Activated naive CD4-positive, alpha-beta T cell treated with anti-CD3 and anti-CD28 coated beads for 36 hours (primary cell): ENCODE data around the gene C2CD4B. TPM values are rescaled to one million over a fixed set of nuclear protein-coding genes. Genes with fewer than 3 reads are reported as not detected.

Source experiments
- CTCF ChIA-PET: fragments of 350-600 bp; sonication (Branson Sonifier 250); formaldehyde crosslinking; loops from one replicate; lab custom pipeline; 2021; ENCODE audit warnings: antibody characterized with exemption; lab: Charles Lee
- DNase-seq: peaks from one replicate; pipeline ENCODE4 v3.0.0-alpha.2; 2020
- H3K27ac Mint-ChIP-seq: one replicate; pipeline ENCODE4 v1.8.0; 2021; ENCODE audit warnings: mild to moderate bottlenecking, mixed read lengths
- H3K27me3 Mint-ChIP-seq: one replicate; pipeline ENCODE4 v1.8.0; 2021; ENCODE audit warnings: low read depth, mixed read lengths
- H3K36me3 Mint-ChIP-seq: one replicate; pipeline ENCODE4 v1.8.0; 2021; ENCODE audit warnings: low read depth, mixed read lengths
- H3K4me1 Mint-ChIP-seq: one replicate; pipeline ENCODE4 v1.8.0; 2021; ENCODE audit warnings: low read depth, mixed read lengths
- H3K4me3 Mint-ChIP-seq: one replicate; pipeline ENCODE4 v1.8.0; 2021; ENCODE audit warnings: mild to moderate bottlenecking, moderate library complexity, mixed read lengths
- H3K9me3 Mint-ChIP-seq: one replicate; pipeline ENCODE4 v1.8.0; 2021; ENCODE audit warnings: mixed read lengths
- intact Hi-C: fragments of 100-400 bp; cut with micrococcal nuclease; formaldehyde crosslinking; loops from one replicate; pipeline ENCODE4 v1.15.1; 2023
- total RNA-seq, 2 experiments: library from RNA; stranded (reverse); gene quantifications; one replicate each; pipeline ENCODE4 v1.2.3, GENCODE V29; 2021

Gene C2CD4B
- total RNA-seq, 2 experiments from 2014 or later, result 0.20 TPM; not detected in 1

GRCh38 chr15:62147149-62147548 lies 17.9 kb downstream of the C2CD4B start:
- no peaks in the 10 kb centered on the region for H3K27me3 Mint-ChIP-seq
- DNase-seq, result no peak
- peaks cover 24% of the 10 kb centered on the region for H3K4me1 Mint-ChIP-seq
- intact Hi-C loops, result no loop called here
- no peak overlapping the region for H3K27ac Mint-ChIP-seq
- no peaks in the 10 kb centered on the region for H3K9me3 Mint-ChIP-seq
- no peaks in the 10 kb centered on the region for H3K36me3 Mint-ChIP-seq
- CTCF ChIA-PET, result no interaction called here
- no peak overlapping the region for H3K4me3 Mint-ChIP-seq

- peaks cover 10% of the 10 kb centered on the region for H3K4me1 Mint-ChIP-seq
- intact Hi-C loops, result no loop called here
- peaks cover 2% of the 10 kb centered on the region for H3K27me3 Mint-ChIP-seq
- CTCF ChIA-PET, result no interaction called here
- no peak overlapping the region for H3K27ac Mint-ChIP-seq
- no peak overlapping the region for H3K4me3 Mint-ChIP-seq
- no peak for DNase-seq
- H3K36me3 Mint-ChIP-seq, result no peaks in the 10 kb centered on the region
- no peaks in the 10 kb centered on the region for H3K9me3 Mint-ChIP-seq
These were observed 19.9 kb downstream of the C2CD4B start for GRCh38 chr15:62145015-62145735.

- Mint-ChIP-seq H3K9me3 (no peaks in the 10 kb centered on the region), H3K27ac (no peak overlapping the region), H3K4me1 (no peaks in the 10 kb centered on the region), H3K27me3 (peaks cover 2% of the 10 kb centered on the region), H3K4me3 (no peak overlapping the region), H3K36me3 (no peaks in the 10 kb centered on the region)
- intact Hi-C loops, result no loop called here
- no peak for DNase-seq
- CTCF ChIA-PET, result interaction anchor here (1.0 to 3.2 kb wide), 3 partner anchors 17 to 69 kb away, joined by 3 to 12 read pairs (median 3); no protein-coding TSS in a partner anchor
These were observed 22.3 kb downstream of the C2CD4B start for GRCh38 chr15:62142736-62143135.

GRCh38 chr15:62141643-62142588 lies 23.2 kb downstream of the C2CD4B start:
- peaks cover 2% of the 10 kb centered on the region for H3K27me3 Mint-ChIP-seq
- CTCF ChIA-PET, result interaction anchor here (1.0 to 3.2 kb wide), 4 partner anchors 16 to 68 kb away, joined by 3 to 12 read pairs (median 6); no protein-coding TSS in a partner anchor
- H3K4me1 Mint-ChIP-seq, result no peaks in the 10 kb centered on the region
- H3K27ac Mint-ChIP-seq, result no peak overlapping the region
- intact Hi-C loops, result no loop called here
- no peaks in the 10 kb centered on the region for H3K36me3 Mint-ChIP-seq
- DNase-seq, result no peak
- H3K4me3 Mint-ChIP-seq, result no peak overlapping the region
- H3K9me3 Mint-ChIP-seq, result no peaks in the 10 kb centered on the region

- Mint-ChIP-seq H3K9me3 (no peaks in the 10 kb centered on the region), H3K27ac (no peak overlapping the region), H3K27me3 (peaks cover 2% of the 10 kb centered on the region), H3K36me3 (no peaks in the 10 kb centered on the region), H3K4me1 (no peaks in the 10 kb centered on the region), H3K4me3 (no peak overlapping the region)
- no peak for DNase-seq
- intact Hi-C loops, result no loop called here
- CTCF ChIA-PET, result interaction anchor here (1.2 to 3.2 kb wide), 2 partner anchors 15 to 59 kb away, joined by 10 to 12 read pairs; no protein-coding TSS in a partner anchor
These were observed 23.9 kb downstream of the C2CD4B start for GRCh38 chr15:62141200-62141599.

GRCh38 chr15:62138124-62138523 lies 27.0 kb downstream of the C2CD4B start:
- Mint-ChIP-seq H3K4me1 (no peaks in the 10 kb centered on the region), H3K27me3 (peaks cover 2% of the 10 kb centered on the region)
- intact Hi-C loops, result no loop called here

GRCh38 chr15:62136911-62137865 lies 27.9 kb downstream of the C2CD4B start:
- H3K27ac Mint-ChIP-seq, result no peak overlapping the region
- no peaks in the 10 kb centered on the region for H3K36me3 Mint-ChIP-seq
- no peak overlapping the region for H3K4me3 Mint-ChIP-seq
- H3K4me1 Mint-ChIP-seq, result no peaks in the 10 kb centered on the region
- CTCF ChIA-PET, result no interaction called here
- no peaks in the 10 kb centered on the region for H3K9me3 Mint-ChIP-seq
- DNase-seq, result no peak
- H3K27me3 Mint-ChIP-seq, result peaks cover 2% of the 10 kb centered on the region
- intact Hi-C loops, result no loop called here

More at GRCh38 chr15:62138124-62138523, 27.0 kb downstream of the C2CD4B start:
- Mint-ChIP-seq H3K27ac (no peak overlapping the region), H3K9me3 (no peaks in the 10 kb centered on the region), H3K36me3 (no peaks in the 10 kb centered on the region), H3K4me3 (no peak overlapping the region)
- CTCF ChIA-PET, result no interaction called here
- DNase-seq, result no peak

- no peak for DNase-seq
- Mint-ChIP-seq H3K9me3 (no peaks in the 10 kb centered on the region), H3K27me3 (no peaks in the 10 kb centered on the region), H3K4me1 (no peaks in the 10 kb centered on the region), H3K27ac (no peak overlapping the region), H3K36me3 (no peaks in the 10 kb centered on the region), H3K4me3 (no peak overlapping the region)
- intact Hi-C loops, result no loop called here
- CTCF ChIA-PET, result interaction anchor here (0.8 kb wide), 1 partner anchor 11 kb away, joined by 3 read pairs; no protein-coding TSS in a partner anchor
These were observed 29.5 kb downstream of the C2CD4B start for GRCh38 chr15:62135532-62136134.

GRCh38 chr15:62133141-62133540 lies 31.9 kb downstream of the C2CD4B start:
- Mint-ChIP-seq H3K27me3 (no peaks in the 10 kb centered on the region), H3K36me3 (no peaks in the 10 kb centered on the region), H3K4me1 (peaks cover 10% of the 10 kb centered on the region), H3K4me3 (no peak overlapping the region), H3K27ac (no peak overlapping the region), H3K9me3 (no peaks in the 10 kb centered on the region)
- CTCF ChIA-PET, result no interaction called here
- intact Hi-C loops, result no loop called here
- DNase-seq, result no peak

GRCh38 chr15:62128916-62129315 lies 36.2 kb downstream of the C2CD4B start:
- DNase-seq, result no peak
- Mint-ChIP-seq H3K4me3 (no peak overlapping the region), H3K27ac (no peak overlapping the region), H3K36me3 (no peaks in the 10 kb centered on the region), H3K4me1 (peaks cover 29% of the 10 kb centered on the region), H3K27me3 (no peaks in the 10 kb centered on the region), H3K9me3 (no peaks in the 10 kb centered on the region)
- intact Hi-C loops, result no loop called here
- CTCF ChIA-PET, result interaction anchor here (0.6 kb wide), 1 partner anchor 33 kb away, joined by 3 read pairs; no protein-coding TSS in a partner anchor

- CTCF ChIA-PET, result interaction anchor here (1.0 to 3.4 kb wide), 4 partner anchors 15 to 55 kb away, joined by 3 to 12 read pairs (median 3); no protein-coding TSS in a partner anchor
- H3K4me3 Mint-ChIP-seq, result no peak overlapping the region
- H3K9me3 Mint-ChIP-seq, result no peaks in the 10 kb centered on the region
- intact Hi-C loops, result no loop called here
- no peaks in the 10 kb centered on the region for H3K27me3 Mint-ChIP-seq
- H3K36me3 Mint-ChIP-seq, result no peaks in the 10 kb centered on the region
- no peak for DNase-seq
- peaks cover 40% of the 10 kb centered on the region for H3K4me1 Mint-ChIP-seq
- no peak overlapping the region for H3K27ac Mint-ChIP-seq
These were observed 38.7 kb downstream of the C2CD4B start for GRCh38 chr15:62126364-62126763.
